Mesodermal cell (in vitro differentiated cells): Measurements from ENCODE around the gene TBCD. TPM values are rescaled to one million over a fixed set of nuclear protein-coding genes. Genes with fewer than 3 reads are reported as not detected.

Source experiments
- H3K27ac ChIP-seq: 2 replicates; pipeline ENCODE4 v1.7.0; 2013; ENCODE audit warnings: mild to moderate bottlenecking, low read depth, low read length, moderate library complexity; ENCODE audit not compliant: severe bottlenecking
- H3K36me3 ChIP-seq: 2 replicates; pipeline ENCODE4 v1.7.1; 2013; ENCODE audit warnings: mild to moderate bottlenecking, low read length, moderate library complexity; ENCODE audit not compliant: control insufficient read depth, insufficient read depth
- H3K4me1 ChIP-seq: one replicate; pipeline ENCODE4 v1.7.1; 2013; ENCODE audit warnings: mild to moderate bottlenecking, low read length; ENCODE audit not compliant: insufficient read depth, control insufficient read depth, poor library complexity, severe bottlenecking
- H3K4me3 ChIP-seq: 2 replicates; pipeline ENCODE4 v1.7.0; 2013; ENCODE audit warnings: low read length, control low read depth, mild to moderate bottlenecking; ENCODE audit not compliant: insufficient read depth, poor library complexity, severe bottlenecking; ENCODE audit errors: extremely low read depth
- H3K9me3 ChIP-seq: 2 replicates; pipeline ENCODE4 v1.7.1; 2013; ENCODE audit warnings: mild to moderate bottlenecking, low read length, moderate library complexity; ENCODE audit not compliant: control insufficient read depth
- WGBS, 2 experiments: methylation state at CpG; one replicate each; pipeline ENCODE4 v1.1.5; 2013; ENCODE audit warnings: missing lambda C conversion rate in 2 of 2; ENCODE audit not compliant: insufficient coverage in 2 of 2; 5-methylcytosine and 5-hydroxymethylcytosine counted together
- polyA plus RNA-seq, 2 experiments: library from polyadenylated mRNA; stranded (reverse); fragments of 50-300 nt; gene quantifications; one replicate each; pipeline ENCODE4 v1.2.3, GENCODE V29; 2013

TBCD gene
- polyA plus RNA-seq (2013, experiment 1 of 2): 70.6 TPM
- 60.4 TPM for polyA plus RNA-seq (2013, experiment 2 of 2)

DNA sequence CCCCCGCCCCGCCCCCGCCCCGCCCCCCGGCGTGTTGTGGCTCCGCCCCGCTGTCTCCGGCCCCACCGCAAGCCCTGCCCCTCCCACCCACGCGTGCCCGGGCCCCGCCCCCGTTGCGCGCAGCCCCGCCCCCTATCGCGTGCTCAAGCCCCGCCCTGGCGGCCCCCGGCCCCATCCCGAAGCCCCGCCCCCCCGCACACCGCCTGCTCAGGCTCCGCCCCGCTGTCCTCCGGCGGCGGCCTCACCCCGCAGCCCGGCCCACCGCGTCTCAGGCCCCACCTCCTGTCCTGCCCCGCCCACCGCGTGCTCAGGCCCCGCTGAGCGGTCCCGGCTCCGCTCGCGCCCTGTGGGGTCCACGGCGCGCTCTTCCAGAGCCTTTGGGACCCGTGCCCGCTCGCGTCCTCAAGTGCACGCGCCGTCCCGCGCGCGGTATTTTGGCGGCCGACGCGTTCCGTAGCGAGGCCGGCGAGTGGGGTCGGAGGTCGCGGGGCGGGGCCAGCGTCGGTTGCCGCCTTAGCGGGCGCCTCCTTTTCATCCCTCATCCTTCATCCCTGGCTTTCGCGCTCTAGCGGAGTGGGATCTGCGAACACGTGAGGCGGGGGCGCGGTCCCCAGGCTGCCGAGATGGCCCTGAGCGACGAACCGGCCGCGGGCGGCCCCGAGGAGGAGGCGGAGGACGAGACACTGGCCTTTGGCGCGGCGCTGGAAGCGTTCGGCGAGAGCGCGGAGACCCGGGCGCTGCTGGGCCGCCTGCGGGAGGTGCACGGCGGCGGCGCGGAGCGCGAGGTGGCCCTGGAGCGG lies at the start of gene TBCD:
Gene TBCD (plus strand): TSS at position 495 of the 800 bp plus-strand sequence. CDS start 129 bp downstream, at position 624.
- Histone ChIP-seq H3K9me3 (peaks cover 14% of the 10 kb centered on the region), H3K36me3 (peaks cover 8% of the 10 kb centered on the region), H3K27ac (peak within 1 kb of the TSS; percentile 67), H3K4me3 (peak within 1 kb of the TSS; percentile 76), H3K4me1 (no peaks in the 10 kb centered on the region)
- 0% methylated on average over 51 to 68 of the region's 114 CpGs for WGBS, 2 experiments

- 80 to 82% methylated on average over 15 to 18 of the region's 20 CpGs for WGBS, 2 experiments
- Histone ChIP-seq H3K4me3 (no peak overlapping the region), H3K9me3 (no peaks in the 10 kb centered on the region)
Measured at GRCh38 chr17:82702231-82702927, 49.5 kb upstream of the TBCD start.

DNA sequence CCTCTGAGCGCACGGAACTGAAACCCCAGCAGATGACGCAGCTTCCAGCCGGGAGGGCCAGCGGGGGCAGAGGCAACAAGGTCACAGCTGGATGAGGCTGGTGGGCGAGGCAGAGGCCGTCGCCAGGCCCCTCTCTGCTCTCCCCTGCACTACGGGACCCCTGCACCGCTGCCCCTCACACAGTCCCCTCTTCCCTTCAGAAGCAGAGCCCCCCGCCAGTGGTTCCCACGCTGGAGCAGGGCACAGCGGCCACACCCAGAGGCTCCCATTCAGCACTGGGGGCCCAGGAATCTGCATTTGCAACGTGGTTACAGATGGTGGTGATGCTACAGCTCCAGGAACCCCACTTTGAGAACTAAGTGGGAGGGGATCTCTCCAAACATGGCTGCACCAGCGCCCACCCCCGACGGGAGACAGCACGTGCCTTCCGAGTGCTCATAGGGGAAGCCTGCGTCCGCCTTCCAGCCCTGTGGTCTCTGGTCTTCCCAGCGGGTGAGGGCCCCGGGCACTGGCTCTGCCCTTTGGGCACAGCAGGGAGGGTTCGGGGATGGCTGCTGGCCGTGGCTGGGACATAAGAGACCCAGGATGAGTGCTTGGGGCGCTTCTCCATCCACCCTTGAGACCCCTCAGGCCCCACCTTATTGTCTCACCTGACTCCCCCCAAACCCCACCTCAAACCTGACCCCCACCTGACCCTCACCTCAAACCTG lies 48.7 kb upstream of the TBCD start:
- Histone ChIP-seq H3K4me3 (no peak overlapping the region), H3K4me1 (no peaks in the 10 kb centered on the region), H3K36me3 (no peaks in the 10 kb centered on the region), H3K9me3 (no peaks in the 10 kb centered on the region), H3K27ac (no peak overlapping the region)
- WGBS, 2 experiments: 82 to 86% methylated on average over 23 of the region's 26 CpGs

More at GRCh38 chr17:82702231-82702927, 49.5 kb upstream of the TBCD start:
- Histone ChIP-seq H3K27ac (no peak overlapping the region), H3K4me1 (no peaks in the 10 kb centered on the region), H3K36me3 (no peaks in the 10 kb centered on the region)

GRCh38 chr17:82703935-82704865 lies 47.7 kb upstream of the TBCD start:
- WGBS, 2 experiments: 88% methylated on average over 35 of the region's 38 CpGs
- no peak overlapping the region for H3K4me3 ChIP-seq
- H3K36me3 ChIP-seq: no peaks in the 10 kb centered on the region

GRCh38 chr17:82704886-82705285 lies 47.0 kb upstream of the TBCD start:
- no peaks in the 10 kb centered on the region for H3K36me3 ChIP-seq
- no peak overlapping the region for H3K27ac ChIP-seq
- H3K9me3 ChIP-seq: no peaks in the 10 kb centered on the region
- no peaks in the 10 kb centered on the region for H3K4me1 ChIP-seq
- no peak overlapping the region for H3K4me3 ChIP-seq
- WGBS, 2 experiments: 74 to 87% methylated on average over 8 to 10 of the region's 13 CpGs

More at GRCh38 chr17:82703935-82704865, 47.7 kb upstream of the TBCD start:
- Histone ChIP-seq H3K27ac (no peak overlapping the region), H3K4me1 (no peaks in the 10 kb centered on the region), H3K9me3 (no peaks in the 10 kb centered on the region)

DNA sequence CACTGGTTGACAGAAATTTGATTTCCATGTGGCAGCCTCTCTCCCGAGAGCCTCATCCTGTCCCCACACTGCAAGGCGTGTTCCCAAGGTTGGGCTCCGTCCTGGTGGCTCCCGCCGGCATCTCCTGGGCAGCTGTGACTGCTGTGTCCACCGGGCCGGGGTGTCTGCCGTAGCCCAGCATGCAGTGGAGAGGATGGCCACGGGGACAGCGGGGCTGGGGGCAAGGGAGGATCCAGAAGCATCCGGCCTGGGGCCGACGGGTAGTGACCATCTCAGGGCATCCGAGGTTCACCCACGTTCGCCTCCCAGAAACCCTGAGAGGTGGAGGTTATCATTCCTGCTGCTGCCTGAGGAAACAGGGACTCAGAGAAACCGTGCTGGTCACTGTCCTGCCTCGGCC lies 46.1 kb upstream of the TBCD start:
- H3K4me3 ChIP-seq: no peak overlapping the region
- WGBS, 2 experiments: 93% methylated on average over 17 to 18 of the region's 18 CpGs
- no peak overlapping the region for H3K27ac ChIP-seq
- no peaks in the 10 kb centered on the region for H3K9me3 ChIP-seq
- H3K4me1 ChIP-seq: no peaks in the 10 kb centered on the region
- no peaks in the 10 kb centered on the region for H3K36me3 ChIP-seq

- 78 to 80% methylated on average over 1 of the region's 9 CpGs for WGBS, 2 experiments
- H3K9me3 ChIP-seq: no peaks in the 10 kb centered on the region
- H3K27ac ChIP-seq: no peak overlapping the region
- H3K4me3 ChIP-seq: no peak overlapping the region
- no peaks in the 10 kb centered on the region for H3K4me1 ChIP-seq
- no peaks in the 10 kb centered on the region for H3K36me3 ChIP-seq
Measured at GRCh38 chr17:82709024-82709675, 42.7 kb upstream of the TBCD start.

DNA sequence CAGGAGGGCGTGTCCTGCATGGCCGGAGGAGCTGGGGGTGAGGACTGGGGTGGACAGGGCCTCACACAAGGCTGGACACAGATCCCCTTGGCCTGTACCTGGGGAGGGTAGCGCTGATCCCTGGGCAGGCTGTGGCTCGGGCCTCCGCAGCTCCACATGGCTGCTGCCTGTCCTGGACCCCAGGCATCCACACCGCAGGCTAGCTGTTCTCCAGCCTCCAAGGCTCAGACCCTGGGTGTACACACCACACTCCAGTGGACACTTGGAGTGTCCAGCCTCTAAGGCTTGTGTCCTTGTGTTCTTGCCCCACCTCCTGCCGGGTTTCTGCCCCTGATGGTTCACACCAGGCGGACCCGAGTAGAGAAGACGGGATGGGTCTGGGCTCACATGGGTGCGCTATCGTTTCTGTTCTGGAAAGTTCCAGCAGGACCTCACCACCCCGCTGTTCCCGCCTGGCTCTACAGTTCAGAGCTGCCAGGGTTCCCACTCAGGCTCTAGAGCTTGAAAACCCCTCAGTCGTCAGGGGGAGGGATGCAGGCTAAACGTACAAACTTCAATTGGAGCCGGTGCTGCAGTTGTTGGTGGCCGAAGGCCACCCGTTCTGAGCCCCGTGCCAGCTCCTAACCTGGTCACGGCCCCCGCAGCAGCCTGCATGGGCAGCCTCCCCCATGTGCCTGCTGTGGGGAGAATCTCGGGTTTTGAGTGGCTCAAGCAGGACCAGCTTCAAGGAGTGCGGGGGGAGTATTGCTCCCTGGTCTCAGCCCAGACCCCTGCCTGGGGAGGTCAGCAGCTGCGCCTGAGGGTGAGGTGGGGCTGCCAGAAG lies 42.0 kb upstream of the TBCD start:
- Histone ChIP-seq H3K27ac (no peak overlapping the region), H3K4me3 (no peak overlapping the region), H3K4me1 (no peaks in the 10 kb centered on the region), H3K36me3 (no peaks in the 10 kb centered on the region), H3K9me3 (no peaks in the 10 kb centered on the region)
- 90 to 94% methylated on average over 25 of the region's 25 CpGs for WGBS, 2 experiments

DNA sequence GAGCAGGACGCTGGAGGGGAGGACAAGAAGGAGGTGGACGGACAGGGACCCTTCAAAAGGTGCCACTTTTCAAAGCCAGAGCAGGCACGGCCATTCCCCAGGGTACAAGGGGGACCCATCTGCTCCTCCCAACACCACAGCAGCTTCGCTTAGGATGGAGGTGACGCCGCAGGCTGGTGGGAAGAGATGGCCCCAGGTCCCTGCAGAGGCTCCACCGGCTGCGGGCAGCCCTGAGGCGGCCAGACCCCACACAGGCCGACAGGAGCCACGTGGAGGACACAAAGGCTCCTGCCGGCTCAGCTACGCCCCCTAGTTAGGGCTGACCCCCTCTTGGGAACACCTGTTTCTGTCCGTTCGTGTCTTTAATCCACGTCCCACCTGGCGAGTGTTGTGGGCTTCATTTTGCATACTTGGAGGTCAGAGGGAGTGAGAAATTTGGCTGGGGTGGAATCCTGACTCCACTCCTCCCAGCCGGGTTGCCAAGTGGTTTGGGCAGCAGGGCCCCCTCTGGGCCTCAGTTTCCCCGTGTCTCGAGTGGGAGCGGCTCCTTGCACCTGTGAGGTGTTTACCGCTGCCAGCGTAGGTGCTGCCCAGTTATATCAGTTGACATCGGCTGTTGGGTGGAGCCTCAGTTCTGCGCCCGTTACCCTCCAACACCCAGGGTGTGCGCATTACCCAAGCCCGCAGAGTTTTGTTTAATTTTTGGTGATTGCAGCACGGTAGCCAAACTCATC lies 41.2 kb upstream of the TBCD start:
- Histone ChIP-seq H3K36me3 (no peaks in the 10 kb centered on the region), H3K4me1 (no peaks in the 10 kb centered on the region), H3K27ac (no peak overlapping the region), H3K4me3 (no peak overlapping the region), H3K9me3 (no peaks in the 10 kb centered on the region)
- 80 to 81% methylated on average over 25 to 26 of the region's 29 CpGs for WGBS, 2 experiments
